HG03097 (cell line): Measurements from ENCODE around the gene OLFML1.
A peak's percentile ranks its signal among the peaks of the same experiment; 100 is the strongest.

Experiments used
- ATAC-seq: cut with Tn5 transposase; IDR thresholded peaks from one replicate; pipeline ENCODE4 v1.9.1; 2021; ENCODE audit not compliant: unreplicated experiment, low FRiP score

The OLFML1 gene

DNA sequence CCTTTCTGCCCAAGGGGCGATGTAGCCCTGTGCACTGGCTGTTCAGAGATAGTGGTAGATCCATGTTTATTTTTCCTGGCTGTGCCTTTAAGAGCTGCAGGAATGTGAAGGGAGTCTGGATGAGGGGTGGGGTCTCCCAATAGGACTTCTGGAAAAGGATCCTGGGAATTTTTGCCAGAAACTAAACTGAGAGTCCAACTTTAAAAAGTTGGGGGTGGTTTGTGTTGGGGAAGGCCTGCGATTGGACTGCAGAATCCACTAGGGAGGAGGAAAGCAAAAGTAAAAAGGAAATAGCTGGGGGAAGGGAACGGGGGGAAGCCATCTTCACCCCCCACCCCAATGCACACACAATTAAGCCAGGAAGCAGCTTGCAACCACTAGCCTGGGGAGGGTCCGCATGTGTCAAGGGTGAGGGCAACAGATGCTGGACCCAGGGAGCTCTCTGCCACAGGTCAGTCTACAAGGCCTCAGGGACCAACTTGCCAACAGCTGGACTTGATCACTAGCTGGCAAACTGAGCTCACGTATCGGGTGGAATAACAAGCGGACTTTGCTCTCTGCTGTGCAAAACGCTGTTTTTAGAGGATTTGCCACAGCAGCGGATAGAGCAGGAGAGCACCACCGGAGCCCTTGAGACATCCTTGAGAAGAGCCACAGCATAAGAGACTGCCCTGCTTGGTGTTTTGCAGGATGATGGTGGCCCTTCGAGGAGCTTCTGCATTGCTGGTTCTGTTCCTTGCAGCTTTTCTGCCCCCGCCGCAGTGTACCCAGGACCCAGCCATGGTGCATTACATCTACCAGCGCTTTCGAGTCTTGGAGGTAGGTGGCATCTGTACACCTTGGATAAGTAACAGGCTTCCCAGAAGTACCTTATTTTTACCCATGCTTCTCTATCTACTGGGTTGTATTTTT, at the start of gene OLFML1:
TSS of gene OLFML1 (plus strand) at position 321 of the 912 bp plus-strand sequence. CDS start at position 691, 370 bp downstream.
- no peak for ATAC-seq

DNA sequence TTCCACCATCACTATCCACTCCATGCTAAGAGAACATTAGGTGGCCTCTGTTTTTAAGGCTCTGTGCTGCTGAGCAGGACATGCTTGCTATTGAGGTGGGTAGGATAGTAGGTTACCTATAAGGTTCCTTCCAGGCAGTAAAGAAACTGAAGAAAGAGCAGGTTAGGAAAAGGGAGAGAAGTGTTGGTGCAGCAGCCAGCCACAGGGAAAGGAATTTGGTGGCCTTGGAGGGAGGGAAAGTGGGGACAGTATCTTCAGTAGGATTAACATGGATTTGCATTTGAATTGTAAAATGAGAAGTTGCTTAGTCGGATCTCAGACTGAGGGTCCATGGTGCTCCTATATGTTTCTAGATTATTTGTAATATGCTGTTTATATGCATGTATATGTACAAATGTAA, 49.2 kb upstream of the OLFML1 start:
- ATAC-seq: no peak

DNA sequence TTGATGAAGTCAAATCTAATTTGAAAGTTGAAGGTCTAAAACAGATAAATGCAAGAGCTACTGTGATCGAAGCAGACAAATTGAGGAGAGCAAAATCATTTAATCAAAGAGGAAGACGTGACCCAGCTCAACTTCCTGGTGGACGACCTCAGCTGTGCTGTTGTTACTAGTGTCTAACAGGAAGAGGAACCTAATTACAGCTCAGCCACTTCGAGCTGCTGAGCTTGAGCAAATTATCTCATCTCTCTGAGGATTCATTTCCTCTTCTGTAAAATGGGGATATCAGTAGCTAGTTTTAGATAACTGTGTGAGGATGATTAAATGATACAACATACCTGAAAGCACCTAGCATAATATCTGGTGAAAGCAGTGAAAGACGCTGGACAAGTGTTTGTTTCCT, 48.6 kb upstream of the OLFML1 start:
- no peak for ATAC-seq

DNA sequence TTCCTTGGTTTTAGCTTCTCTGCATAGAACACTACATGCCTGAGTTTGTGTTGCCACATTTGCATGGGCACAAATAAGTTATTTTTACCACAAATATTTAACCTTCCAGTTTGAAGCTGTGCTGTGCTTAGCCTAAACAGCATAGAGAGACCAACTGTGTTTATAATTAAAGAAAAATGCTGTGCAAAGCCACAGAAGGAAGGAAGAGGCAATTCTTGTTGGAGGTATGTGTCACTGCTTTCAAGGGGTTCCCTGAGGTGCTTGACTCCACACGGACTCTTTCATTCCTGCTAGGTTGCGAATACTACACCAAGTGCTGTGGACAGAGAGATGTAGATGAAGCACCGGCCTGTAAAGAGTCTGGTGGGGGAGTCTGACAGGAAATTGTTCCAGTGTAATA, 47.6 kb upstream of the OLFML1 start:
- no peak for ATAC-seq

DNA sequence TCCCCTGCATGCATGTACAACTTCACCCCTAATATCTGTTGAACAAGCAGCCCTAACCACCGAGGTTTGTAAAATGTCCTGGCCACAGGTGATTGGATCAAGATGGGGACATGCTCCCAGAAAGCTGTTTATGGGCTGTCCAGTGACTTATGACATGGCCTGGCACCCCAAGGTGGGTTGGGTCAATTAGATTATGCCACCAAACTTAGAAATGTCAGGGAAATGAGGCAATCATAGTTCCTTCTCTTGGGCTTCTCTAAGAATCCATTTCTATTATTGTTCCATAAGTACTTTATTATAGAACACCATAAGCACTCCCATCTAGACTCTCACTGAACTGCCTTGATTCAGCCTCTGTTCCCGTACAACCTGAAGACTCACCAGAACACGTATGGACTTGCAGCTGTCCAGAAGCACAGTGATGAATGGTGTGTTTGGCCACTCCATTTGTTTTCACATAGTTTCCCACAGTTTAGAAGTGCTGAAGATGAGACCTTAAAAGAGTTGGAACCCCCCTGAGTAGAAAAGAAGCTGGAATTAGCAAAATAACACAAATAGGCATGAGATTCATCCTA, 45.5 kb upstream of the OLFML1 start:
- ATAC-seq: no peak

DNA sequence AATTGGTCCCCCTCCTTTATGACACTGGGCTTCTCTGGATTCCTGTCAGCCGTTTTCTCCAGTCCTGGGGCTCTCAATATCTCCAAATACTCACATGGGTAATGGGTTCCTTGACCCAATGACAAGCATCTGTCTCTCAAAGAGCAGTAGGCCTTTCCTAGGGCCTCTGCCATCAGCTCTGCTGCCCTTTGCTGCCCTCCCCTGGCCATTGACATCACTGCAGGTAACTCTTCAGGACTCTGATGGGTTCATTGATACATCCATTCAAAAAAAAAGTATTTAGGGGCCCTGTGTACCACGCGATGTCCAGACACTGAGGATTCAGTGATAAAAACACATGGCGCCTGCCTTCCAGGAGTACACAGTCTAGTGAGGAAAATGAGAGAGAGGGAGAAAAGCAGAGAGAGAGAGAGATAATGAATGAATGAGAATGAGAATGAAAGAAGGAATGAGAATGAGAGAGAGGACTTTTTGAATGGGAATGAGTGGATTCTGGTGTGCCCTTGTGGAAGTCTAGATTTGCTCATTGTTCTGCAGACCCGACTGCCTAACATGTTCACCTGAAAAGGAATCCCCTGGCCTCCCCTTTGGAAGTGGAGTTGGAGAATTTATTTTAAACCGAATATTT, 42.6 kb upstream of the OLFML1 start:
- peak; percentile 76 for ATAC-seq

DNA sequence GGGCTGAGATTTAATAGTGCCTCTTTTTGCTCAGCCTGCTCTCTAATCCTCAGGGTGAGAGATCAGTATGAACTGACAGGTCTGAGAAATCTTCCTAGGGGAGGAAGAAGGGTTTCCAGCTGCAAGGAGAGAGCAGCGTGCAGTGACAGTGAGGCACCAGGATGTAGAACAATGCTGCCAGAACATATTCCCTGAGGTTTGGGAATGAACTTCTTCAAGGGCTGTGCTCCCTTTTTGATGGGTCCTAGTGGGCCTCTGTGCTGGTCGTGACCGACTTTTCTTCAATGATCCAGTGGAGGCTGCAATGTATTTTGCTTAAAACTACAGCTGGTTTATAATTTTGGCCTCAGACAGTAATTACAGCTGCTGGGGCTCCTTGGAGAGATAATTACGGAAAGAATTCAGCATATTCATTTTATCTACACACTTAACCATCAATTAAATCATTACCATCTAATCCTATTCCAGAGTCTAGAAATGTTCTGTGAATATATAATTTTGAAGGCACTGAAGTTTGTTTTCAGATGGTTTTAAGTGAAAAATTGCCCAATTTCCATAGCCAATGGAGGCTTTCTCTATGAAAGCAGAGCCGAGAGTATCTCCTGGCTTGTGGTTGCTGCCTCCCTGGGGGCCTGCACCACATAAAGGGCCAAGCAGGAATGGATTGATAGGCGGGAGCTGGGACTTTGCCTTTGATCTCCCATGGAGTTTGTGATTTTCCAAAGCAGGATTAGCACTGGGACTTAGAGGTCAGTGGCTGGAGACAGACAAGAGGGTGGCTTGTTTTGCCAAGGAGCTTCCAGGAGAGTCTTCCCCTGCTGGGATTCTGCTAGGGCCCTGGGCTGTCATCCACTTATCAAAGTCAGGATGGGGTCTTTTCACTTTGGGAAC, 41.0 kb upstream of the OLFML1 start:
- no peak for ATAC-seq

DNA sequence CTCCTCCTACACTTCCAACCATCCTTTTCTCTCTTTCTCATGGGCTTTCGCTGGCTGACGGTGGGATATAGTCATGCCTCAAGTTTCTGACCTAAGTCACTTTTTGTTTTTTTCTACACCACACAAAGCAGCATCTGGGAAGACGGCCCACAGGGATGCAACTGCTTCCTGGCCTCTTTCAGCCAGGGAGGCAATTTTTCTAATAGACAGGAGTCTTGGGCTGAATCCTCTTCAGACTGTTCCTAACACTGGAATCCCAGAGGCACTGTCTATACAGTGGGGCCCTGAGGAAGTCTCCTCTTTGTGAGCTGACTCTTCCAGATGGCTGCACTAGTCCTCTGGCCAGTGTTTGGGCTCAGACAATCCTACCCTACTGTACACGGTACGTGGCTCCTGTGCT, 39.7 kb upstream of the OLFML1 start:
- no peak for ATAC-seq

DNA sequence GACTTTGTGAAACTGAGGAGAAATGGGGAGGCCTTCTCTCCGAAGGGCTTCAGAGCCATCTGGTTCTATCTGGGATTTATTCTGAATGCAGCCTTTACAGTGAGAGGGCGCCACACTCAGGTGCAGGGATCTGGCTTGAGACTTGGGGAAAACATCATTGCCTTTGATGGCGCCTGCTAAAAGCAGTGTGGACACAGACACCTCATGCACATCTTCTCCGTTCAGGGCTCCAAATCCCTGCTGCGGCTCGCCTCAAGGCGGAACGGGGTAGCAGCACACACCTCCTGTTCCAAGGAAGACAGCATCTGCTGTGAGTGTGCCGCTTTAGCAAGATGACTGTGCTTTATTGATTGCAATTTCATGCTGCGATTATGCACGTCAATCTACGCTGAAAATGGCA, 37.1 kb upstream of the OLFML1 start:
- ATAC-seq: no peak

DNA sequence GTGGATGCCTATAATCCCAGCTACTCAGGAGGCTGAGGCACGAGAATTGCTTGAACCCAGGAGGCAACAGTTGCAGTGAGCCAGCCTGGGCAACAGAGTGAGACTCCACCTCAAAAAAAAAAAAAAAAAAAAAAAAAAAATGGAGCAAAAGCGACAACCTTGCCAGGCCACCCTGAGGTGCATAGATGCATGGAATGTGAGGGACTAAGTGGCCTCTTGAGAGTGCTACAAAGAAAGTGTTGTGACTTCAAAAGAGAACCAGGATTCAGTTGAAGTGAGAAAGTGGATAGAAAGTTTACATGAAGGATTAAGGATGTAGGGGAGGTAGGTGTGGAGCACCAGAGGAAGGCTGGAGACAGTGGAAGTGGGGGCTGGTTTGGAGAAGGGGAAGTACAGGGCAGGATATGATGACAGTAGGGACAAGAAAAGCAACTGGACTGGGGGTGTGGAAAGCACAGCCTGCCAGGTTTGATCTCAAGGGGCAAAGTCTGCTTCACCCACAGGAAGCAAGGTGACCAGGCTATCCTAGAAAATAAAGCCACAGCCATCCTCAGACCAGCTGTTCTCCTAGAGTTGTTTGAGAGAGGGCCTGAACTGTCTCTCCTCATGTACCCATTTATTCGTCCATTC, 36.0 kb upstream of the OLFML1 start:
- no peak for ATAC-seq

DNA sequence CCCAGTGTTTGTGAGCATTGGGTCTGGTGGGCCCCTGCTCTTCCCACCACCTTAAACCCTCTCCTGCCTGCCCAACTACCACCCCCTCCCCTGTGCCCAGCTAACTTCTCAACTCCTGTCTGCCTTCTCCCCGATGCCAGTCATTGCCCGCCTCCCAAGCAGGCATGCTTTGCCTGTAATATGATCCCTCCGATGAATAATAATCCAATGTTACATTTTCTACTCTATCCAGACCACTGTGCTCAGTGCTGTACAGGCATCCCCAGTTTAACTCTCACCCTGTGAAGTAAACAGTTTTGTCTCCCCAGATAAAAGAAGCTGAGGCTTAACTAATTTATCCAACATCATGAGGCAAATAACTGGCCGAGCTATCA, 35.5 kb upstream of the OLFML1 start:
- no peak for ATAC-seq

DNA sequence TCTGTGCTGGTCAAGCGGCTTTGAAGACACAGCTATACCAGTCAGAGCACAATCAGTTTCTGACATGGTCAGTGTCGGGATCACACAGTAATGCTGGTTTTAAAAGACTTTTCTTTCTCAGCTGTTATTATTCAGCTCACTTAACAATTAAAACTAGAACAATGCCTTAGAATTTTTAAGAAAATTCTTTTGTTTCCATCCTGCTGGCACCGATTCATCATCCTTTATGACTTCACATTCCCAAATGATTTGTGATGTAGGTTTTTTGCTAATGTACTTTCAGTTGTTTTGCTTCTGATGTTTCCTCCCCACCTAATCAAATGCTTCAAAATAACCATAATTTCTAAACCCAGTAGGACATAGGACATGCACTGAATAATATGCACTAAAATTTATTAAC, 34.5 kb upstream of the OLFML1 start:
- ATAC-seq: no peak

DNA sequence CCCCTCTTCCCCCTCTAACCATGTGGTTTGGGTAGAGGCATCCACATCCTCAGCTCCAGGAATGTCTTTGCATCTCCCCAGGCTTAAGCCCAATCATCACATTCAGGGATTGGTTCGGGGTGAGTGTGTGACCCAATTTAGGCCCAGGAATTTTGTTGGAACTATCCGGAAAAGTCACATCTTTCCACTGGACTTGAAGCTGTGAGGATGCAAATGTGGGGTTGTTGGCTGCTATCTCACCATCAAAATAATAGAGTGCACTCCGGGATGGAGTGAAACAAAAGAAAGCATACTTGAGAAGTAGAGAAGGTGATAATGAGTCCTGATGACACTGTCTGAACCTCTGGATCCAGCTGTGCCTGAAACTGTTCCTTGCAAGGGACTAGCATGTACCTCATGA, 33.8 kb upstream of the OLFML1 start:
- ATAC-seq: no peak

DNA sequence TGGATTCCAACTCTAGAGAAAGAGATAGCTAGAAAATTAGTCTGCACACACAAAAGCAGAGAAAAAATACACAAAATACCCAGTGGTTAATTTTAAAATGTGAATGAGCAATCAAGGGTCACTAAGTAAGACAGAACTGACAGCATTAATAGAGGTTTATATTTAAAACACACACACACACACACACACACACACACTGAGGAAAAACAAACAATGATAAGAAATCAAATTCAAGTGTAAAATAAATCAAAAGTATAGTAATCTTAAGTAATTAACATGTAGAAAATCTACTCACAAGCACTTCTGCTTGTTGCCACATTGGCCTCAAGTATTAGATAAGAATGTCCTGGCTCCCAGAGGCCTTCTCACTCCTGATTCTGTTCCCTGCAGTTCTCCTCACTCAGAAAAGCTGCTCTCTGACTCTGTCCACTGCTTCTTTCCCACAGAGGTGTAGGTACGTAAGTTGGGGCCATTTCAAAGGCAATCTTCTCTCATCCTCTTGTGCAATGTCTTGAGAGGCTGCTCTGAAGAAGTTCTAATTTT, 33.3 kb upstream of the OLFML1 start:
- no peak for ATAC-seq

DNA sequence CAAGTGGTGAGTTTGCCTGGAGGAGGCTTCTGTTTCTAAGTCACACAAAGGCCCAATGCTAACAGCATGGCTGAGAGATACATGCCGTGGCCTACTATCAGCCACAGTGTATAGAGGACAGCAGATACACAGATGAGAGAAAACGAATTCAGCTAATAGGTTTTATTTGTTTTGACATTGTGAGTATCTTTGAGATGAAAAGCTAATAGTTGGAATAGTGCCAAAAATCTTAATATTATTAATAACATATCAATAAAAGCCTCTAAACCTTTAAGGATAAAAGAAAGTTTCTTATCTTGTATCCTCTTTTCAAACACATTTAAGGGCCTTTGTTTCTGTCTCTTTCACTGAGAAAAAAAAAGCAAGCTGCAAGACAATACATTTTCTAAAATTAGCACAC, 30.5 kb upstream of the OLFML1 start:
- no peak for ATAC-seq

DNA sequence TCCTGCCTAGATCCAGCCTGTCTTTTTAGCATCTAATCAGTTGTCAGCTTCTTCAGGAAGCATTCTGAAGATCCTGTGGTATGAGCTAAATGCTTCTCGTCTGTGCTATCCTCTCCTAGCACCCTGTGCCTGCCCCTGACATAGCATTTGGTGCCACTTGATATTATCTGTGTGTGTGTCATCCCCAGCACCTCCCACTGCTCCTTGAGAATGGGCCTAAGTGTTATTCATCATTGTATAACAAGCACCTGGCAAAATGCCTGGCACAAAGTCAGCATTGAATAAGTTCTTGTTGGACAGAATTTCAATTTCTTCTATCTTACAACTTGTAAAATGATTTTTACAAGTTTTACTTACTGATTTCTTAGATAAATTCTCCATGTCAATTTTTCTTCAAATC, 28.1 kb upstream of the OLFML1 start:
- ATAC-seq: no peak

DNA sequence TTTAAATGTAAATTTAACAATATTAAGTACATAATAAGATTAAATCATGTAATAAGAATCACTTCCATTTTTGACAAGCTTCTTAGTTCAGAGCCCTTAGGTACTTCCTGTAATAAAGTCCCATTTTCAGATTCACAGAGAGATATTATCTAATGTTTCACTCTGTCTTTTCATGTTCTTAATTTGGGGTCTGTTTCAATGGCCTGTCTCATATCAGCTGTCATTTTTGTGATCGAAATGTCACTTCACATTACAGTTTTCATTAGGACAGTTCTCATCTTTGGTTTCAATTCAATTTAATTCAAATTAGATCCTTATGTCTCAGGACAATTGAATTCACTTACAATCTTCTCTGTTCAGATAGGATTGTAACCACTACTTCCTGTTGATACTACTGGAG, 22.6 kb upstream of the OLFML1 start:
- ATAC-seq: no peak

DNA sequence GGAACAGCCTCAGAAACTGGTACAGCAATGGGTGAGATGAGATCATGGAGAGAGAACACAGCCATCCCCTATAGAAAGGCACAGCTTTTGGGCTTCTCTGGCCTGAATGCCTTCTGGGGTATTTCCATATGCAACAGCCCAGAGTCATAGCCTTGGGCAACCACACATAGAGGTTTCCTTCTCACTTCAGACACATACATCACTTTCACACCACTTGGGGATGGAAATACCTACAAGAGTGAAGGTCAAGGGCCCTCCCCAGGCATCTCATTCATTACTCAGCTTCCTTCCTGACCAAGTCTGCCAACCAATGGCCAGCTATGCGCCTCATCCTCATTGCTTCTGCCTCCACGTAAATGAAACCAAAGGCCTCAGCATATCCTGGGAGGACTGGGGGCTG, 17.7 kb upstream of the OLFML1 start:
- peak; percentile 64 for ATAC-seq

DNA sequence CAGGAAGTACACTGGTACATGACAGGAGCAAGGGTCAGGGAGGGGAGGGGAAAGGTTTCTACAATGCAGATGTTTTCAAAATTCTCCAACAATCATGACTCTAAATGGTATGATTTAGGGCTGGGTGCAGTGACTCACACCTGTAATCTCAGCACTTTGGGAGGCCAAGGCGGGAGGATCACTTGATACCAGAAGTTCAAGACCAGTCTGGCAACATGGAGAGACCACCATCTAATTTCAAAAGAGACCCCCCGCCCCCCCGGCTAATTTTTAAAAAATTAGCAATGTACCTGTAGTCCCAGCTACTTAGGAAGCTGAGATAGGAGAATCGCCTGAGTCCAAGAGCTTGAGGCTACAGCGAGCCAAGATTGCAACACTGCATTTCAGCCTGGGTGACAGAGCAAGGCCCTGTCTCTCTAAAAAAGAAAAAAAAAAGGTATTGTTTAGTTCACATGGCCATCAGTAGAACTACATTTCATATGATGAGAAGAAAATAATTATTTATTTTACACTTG, 15.9 kb upstream of the OLFML1 start:
- no peak for ATAC-seq

DNA sequence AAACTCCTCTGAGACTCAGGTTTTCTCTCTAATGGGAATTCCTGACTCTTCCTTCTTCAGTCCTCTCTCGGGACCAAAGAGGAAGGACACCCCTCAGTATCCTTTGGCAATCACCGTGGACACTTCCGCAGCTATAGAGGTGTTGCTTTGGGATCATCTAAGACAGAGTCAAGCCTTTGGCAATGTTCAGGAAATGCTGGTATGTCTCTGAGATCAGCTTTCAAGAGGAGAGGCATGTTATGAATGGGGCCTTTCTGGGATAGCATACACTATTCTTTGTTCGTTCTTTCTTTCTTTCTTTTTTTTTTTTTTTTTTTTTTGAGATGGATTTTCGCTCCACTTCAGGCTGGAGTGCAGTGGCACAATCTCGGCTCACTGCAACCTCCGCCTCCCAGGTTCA, 14.2 kb upstream of the OLFML1 start:
- ATAC-seq: no peak
